NOMO-1 (cell line): ENCODE data around the gene MZF1.

Experiments used
- DNase-seq, 2 experiments: peaks; one replicate each; lab custom pipeline; 2025; ENCODE audit not compliant: unreplicated experiment in 2 of 2; lab: John Stamatoyannopoulos, UW

The MZF1 gene

GRCh38 chr19:58556622-58557220 is 16.4 kb downstream of the MZF1 start:
- DNase-seq, result no peak

- no peak for DNase-seq
Measured at GRCh38 chr19:58555920-58556621, 17.1 kb downstream of the MZF1 start.

- no peak for DNase-seq
Measured at GRCh38 chr19:58555369-58555885, 17.7 kb downstream of the MZF1 start.

GRCh38 chr19:58554494-58555368 is 18.4 kb downstream of the MZF1 start, which contains the start of gene CHMP2A:
CHMP2A (minus strand) TSS chr19:58555105; CDS start chr19:58554212, 893 bp downstream.
- DNase-seq, result no peak

GRCh38 chr19:58553799-58554493 is 19.2 kb downstream of the MZF1 start:
- DNase-seq, result no peak

GRCh38 chr19:58552655-58553054 is 20.5 kb downstream of the MZF1 start:
- DNase-seq, result no peak

GRCh38 chr19:58551577-58552471 is 21.3 kb downstream of the MZF1 start:
- no peak for DNase-seq

DNA sequence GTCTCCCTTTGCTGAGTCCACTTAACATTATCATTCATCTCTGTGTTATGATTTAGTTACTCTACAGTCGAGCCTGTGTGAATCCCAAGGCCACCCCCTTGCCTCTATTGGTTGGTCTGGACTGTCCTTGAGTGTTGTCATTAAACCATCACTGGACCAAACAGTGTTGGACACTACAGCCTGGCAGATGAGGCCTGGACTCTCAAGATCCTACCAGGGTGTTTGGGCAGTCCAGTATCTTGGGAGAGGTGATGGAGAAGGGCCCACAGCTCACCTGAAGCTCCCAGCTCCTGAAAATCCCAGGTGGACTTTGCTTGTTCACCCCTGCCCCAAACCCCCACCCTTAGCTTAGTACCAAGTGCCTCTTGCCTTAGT is 22.0 kb downstream of the MZF1 start:
- DNase-seq, result no peak

DNA sequence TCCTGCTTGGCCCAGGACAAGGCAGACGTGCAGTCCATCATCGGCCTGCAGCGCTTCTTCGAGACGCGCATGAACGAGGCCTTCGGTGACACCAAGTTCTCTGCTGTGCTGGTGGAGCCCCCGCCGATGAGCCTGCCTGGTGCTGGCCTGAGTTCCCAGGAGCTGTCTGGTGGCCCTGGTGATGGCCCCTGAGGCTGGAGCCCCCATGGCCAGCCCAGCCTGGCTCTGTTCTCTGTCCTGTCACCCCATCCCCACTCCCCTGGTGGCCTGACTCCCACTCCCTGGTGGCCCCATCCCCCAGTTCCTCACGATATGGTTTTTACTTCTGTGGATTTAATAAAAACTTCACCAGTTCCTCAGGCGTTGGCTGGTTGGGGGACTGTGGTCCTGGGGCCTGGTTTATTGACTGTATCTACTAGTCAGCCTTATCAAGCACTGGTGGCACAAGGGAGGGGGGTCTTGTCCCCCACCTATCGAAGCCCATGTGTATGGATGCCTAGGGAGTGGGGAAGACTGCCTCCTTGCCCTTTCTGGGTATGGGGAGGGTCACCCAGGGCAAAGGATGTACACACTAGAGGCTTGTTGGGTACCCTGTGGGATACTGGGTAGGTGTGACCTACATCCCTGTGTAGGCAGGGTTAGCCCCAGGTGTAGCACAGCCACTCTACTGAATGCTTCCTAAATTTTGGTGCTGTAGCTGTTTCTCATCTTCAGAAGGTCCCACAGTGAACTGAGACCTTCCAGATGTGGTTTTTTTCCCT is 22.6 kb downstream of the MZF1 start:
- no peak for DNase-seq

DNA sequence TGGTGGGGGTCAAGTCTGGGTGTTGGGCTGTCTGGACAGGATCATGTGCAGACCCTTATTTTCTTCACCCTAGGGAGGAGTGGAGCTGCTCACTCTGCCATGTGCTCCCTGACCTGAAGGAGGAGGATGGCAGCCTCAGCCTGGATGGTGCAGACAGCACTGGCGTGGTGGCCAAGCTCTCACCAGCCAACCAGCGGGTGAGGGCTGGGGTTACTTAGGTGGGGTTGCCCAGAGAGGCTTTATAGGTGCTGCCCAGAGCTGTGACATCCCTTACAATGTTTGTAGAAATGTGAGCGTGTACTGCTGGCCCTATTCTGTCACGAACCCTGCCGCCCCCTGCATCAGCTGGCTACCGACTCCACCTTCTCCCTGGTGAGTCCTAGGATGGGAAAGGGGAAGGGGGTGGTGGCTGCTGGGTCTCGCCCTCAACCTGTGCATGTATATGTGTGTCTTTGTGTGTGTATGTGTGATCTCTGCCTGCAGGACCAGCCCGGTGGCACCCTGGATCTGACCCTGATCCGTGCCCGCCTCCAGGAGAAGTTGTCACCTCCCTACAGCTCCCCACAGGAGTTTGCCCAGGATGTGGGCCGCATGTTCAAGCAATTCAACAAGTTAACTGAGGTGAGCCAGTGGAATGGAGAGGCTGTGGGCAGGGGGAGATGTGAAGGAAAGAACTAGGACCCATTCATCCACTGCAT is 23.3 kb downstream of the MZF1 start:
- no peak for DNase-seq

DNA sequence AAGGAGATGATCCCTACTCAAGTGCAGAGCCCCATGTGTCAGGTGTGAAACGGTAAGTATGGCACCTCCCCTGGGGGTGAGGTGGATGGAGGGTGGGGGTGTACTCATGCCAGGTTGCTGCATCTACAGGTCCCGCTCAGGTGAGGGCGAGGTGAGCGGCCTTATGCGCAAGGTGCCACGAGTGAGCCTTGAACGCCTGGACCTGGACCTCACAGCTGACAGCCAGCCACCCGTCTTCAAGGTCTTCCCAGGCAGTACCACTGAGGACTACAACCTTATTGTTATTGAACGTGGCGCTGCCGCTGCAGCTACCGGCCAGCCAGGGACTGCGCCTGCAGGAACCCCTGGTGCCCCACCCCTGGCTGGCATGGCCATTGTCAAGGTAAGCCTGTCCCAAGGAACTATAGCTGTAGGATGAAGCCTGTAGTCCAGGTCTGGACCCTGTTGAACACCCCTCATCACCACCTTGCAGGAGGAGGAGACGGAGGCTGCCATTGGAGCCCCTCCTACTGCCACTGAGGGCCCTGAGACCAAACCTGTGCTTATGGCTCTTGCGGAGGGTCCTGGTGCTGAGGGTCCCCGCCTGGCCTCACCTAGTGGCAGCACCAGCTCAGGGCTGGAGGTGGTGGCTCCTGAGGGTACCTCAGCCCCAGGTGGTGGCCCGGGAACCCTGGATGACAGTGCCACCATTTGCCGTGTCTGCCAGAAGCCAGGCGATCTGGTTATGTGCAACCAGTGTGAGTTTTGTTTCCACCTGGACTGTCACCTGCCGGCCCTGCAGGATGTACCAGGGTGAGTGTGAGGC is 24.1 kb downstream of the MZF1 start:
- no peak for DNase-seq

DNA sequence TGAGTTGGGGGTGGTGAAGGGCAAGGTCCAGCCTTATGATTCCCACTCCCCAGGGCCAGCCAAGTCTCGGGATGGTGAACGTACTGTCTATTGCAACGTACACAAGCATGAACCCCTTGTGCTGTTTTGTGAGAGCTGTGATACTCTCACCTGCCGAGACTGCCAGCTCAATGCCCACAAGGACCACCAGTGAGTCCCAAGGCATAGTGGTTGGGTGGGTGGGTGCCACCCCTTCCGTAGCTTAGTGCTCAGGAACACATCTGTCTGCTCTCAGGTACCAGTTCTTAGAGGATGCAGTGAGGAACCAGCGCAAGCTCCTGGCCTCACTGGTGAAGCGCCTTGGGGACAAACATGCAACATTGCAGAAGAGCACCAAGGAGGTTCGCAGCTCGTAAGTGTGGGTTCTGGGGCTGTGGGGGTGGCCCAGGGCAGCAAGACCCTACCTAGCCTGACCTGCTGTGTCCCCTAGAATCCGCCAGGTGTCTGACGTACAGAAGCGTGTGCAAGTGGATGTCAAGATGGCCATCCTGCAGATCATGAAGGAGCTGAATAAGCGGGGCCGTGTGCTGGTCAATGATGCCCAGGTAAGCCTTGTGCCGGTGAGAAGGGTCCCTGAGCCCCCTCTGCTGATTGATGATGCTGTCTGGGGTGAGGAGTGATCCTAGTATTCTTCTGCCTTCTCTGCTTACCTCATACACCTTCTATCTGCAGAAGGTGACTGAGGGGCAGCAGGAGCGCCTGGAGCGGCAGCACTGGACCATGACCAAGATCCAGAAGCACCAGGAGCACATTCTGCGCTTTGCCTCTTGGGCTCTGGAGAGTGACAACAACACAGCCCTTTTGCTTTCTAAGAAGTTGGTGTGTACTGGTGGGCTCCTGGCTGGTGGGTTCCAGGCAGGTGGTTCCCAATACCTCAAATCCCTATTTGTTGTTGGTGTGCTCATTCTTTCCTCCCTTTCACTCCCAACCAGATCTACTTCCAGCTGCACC is 25.5 kb downstream of the MZF1 start:
- no peak for DNase-seq

DNA sequence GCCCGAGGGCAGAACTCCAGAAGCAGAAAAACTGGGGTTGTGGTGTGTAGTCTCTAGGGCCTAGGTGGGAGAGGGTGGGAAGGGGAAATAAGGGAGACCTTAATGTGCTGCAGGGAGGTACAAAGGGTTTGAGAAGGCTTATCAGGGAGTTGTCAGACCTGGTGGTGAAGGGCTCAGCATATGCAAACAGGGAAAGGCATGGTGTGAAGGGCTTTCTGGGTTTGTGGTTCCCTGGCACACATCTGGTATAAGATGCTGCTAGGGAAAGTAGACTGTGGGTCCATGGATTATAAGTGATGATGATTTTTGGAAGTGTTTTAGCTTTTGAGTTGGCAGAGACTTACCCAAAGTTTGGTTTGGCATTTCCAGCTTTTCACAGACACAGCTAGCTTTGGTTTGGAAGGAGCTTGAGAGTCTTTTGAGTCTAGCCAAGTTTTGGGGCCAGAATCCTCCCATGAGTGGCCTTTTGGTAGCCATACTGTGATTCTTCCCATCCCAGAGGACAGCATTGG is 27.1 kb downstream of the MZF1 start:
- no peak for DNase-seq

- DNase-seq, result no peak
Measured at GRCh38 chr19:58545286-58546018, 27.7 kb downstream of the MZF1 start.

GRCh38 chr19:58544591-58545285 is 28.4 kb downstream of the MZF1 start:
- no peak for DNase-seq
